ENCODE data around the gene PSMD4.

Gene PSMD4

DNA sequence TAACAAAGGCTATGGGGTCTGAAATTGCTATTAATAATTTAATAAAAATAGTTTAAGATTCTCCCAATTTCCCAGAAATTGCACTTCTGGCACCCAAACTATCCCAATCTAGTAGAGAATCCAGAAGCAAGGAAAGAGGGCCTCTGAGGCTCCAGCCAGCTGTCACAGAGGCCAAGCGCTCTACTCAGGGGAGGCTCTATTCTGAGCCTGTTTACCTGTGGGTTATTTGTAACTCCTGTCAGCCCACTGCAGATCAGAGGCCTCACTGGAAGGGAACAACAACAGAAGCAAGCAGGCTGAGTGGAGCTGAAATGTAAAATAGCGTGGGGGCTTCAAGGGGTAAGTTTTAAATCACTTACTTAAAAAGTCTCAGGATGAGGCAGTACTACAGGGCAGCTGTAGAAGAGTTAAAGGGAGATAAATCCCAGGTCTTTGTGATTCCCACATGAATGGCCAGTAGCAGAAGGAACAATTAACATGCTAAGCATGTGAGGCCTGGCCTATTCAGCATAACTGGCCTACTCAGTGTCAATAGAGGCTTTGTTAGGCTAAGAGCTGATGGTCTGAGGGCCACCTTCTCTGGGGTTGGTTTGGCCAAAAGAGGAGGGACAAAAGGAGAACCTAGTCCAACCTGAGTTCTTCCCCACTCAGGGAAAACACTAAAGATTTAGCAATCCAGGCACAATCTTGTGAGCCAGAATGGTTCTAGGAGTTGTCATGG is 40.4 kb downstream of the PSMD4 start:
- no peak for DNase-seq (ENCODE audit: low read depth in 2 of 3, low spot score in 1 of 3)

DNA sequence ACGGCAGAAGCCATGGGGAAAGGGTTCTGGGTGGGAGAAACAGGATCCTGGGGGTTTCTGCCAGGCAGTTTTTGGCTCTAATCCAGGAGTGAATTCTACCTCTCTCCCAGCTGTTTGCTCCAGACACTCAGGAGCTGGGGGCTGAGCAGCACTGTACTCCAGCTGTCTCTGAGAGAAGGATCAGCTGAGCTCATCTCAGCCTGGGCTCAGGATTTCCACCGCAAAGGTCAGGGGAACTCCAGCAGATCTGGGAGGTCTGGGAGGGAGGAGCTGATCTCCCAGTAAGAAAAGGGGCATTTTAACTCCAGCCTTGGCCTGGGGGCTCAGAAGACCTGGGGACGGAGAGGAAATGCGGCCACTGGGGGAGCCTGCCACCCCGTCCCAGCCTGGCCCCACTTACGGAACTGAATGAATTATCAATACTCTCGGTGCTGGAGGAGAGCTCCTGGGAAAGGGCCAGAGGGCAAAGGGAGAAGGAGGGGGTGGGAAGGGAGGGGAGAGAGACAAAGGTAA is 55.3 kb downstream of the PSMD4 start:
- no peak for DNase-seq (ENCODE audit: low read depth in 2 of 3, low spot score in 1 of 3)

DNA sequence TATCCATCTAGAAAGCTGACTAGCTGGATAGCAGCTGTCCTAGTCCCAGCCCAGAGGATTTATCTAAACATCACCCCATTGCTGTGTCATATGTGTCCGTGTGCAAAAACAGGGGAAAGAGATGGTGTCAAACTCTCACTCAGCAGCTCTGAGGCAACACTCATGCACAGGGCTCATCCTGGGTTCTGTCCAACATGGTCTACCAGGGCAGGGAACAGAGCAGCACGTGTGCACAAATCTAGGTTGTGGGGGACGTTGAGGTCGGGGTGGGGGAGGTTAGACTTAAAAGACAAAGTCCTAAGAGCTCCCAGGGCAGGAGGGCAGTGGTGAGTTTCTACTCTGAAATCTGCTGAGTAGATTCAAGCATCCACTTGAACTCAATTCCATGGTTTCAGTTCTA is 56.5 kb downstream of the PSMD4 start:
- no peak for DNase-seq (ENCODE audit: low read depth in 2 of 3, low spot score in 1 of 3)

DNA sequence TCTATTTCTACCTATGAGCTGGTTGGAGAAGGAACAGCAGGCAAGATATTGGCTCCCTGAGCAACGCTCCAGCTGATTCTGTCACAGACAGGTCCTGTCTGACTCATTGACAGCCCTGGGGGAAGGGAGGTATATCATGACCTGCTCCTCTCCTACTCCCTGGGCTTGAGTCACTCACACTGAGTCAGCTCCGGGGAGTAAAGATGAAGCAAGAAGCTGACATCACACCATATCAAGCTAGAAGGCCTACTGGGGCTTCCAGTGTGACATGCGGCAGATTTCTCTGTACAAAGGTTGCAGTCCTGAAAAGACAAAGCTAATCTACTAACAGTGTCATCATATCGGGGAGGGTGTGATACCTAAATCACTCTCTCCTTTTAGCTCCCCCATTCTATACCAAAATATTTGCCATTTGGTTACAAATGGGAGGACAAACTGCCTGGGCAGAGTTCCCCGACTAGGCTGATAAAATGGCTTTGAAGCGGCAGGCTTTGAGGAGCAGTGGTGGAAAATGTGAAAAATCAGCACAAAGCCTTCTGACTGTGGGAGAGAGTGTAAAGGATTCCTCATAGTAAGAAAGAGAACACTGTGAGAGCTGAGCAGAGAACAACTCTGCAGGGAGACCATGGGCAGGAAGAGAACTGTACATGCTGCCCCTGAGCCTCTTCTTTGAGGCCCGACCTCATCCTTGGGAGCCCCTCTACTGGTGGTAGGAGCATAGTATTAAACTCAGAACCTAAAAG is 57.2 kb downstream of the PSMD4 start:
- peak; percentile 74 to 85 (median 81) for DNase-seq (ENCODE audit: low read depth in 2 of 3, low spot score in 1 of 3)

DNA sequence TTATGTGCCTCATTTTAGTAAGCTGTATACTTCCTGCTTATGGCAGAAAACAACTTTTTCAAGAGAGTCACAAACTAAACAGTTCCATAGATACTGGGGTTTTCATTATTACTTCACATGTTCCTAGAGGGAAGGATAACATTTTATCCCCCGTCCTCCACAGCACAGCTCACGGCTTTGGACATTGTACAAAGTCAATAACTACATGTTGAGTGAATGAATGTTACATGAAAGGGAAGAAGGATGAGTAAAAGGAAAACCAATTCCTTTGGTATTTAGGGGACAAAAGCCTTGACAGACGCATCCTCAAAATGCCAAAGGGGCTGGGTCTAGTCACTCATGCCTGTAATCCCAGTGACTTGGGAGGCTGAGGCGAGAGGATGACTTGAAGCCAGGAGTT is 57.9 kb downstream of the PSMD4 start:
- DNase-seq (ENCODE audit: low read depth in 2 of 3, low spot score in 1 of 3), result no peak

DNA sequence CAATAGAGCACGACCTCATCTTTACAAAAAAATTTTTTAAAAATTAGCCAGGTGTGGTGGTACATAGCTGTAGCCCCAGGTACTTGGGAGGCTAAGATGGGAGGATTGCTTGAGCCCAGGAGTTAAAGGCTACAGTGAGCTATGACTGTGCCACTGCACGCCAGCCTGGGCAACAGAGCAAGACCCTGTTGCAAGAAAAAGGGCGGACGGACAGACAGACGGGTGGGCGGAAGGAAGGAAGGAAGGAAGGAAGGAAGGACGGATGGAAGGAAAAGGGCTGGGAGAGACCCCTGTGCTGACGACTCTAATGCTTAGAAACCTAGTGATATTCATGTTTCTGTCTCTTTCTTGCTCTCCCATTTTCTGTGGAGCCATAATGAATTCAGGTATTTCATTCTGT is 58.3 kb downstream of the PSMD4 start:
- DNase-seq (ENCODE audit: low read depth in 2 of 3, low spot score in 1 of 3), result no peak

DNA sequence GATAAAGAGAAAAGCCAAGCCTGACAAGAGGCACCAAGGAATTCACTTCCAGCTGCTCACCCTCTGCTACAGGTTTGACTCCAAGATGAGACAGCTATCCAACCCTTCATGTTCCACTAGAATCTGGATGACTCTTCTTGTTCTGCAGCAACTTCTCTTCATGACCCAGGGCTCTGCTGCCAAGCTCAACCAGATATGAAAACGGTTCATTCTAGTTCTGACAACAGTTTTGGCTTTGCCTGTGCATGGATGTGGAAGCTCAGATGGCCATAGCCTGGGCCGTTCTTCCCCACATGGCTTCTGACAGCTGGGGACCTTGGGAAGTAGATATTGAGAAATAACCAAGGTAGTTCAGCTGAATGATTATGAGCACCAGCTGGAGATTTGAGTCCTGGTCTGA is 59.0 kb downstream of the PSMD4 start:
- no peak for DNase-seq (ENCODE audit: low read depth in 2 of 3, low spot score in 1 of 3)

DNA sequence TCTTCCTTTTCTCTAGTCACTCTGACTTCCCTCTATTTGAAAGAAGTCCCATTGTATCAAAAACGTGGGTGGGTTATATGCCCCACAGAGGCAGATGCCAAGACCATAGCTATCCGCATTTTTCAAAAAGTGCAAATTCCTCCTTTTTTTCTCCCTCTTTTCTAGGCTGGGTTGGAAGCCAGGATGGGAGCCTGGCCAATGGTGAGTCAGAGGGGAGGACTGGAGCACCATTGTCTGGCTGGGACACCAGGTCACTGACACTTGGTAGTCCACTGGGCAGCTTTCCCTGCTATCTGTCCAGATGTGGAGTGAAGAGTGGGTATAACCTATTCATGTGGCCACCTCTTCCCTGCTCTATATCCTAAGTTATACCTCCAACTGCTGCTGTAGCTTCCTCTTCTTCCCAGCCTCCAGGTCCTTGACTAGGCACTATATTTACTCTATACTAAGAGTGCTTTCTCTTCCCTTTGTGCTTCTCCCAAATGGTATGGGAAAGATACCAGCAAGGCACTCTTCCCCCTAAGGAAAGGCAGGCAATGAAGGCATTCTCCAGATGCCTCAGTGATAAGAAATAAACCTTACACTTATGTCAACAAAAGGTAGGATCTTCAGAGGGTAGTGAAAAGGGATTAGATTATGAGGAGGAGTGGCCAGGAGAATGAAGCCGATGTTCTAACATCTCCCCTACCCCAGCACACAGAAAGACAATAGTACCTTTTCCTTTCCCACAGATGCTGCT is 59.8 kb downstream of the PSMD4 start:
- no peak for DNase-seq (ENCODE audit: low read depth in 2 of 3, low spot score in 1 of 3)

DNA sequence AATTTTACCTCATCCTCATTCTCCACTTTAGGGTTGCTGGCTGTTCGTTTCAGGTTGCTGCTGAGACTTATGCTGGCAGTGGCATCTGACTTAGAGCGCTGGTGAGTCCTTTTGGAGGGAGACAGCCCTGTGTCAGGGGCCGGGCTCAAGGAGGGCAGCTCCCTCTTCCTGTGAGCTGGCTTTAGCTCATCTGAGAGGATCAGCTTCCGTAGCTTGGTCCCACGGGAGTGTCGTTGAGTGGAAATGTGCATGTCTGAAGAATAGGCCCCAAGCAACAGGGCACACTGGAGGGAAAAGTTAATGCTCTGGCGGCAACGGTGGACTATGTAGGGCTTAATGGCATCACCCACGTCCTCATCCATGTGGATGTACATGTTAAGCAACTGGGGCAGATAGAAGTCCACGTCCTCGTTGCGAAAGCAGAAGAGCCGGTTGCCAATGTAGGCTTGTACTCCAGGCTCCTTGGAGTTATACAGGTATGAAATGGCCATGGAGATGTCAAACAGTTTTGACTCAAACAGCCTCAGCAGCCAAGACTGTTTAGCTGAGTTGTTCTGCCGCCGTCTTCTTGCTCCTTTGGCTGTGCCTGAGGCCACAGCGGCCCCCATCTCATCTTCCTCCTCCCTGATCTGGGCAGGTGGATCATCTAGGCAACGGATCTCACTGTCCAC is 61.2 kb downstream of the PSMD4 start:
- no peak for DNase-seq (ENCODE audit: low read depth in 2 of 3, low spot score in 1 of 3)
